SU-DHL-6 (cell line): Measurements from ENCODE around the gene RBM15B.

Experiments
- H2AFZ ChIP-seq: fragments of 200-600 bp; sonication (generic); 2 replicates; pipeline ENCODE4 v1.6.1; 2014; ENCODE audit warnings: low read depth, mild to moderate bottlenecking, moderate library complexity, mixed read lengths, antibody characterized with exemption, low read length; ENCODE audit not compliant: severe bottlenecking
- H3F3A ChIP-seq: fragments of 200-600 bp; shearing (Covaris generic); 2 replicates; pipeline ENCODE4 v1.6.0; 2016; ENCODE audit warnings: antibody characterized with exemption, mild to moderate bottlenecking; ENCODE audit not compliant: insufficient read depth
- H3K27ac ChIP-seq: fragments of 200-600 bp; sonication (generic); 2 replicates; pipeline ENCODE4 v1.5.1; 2016; ENCODE audit warnings: low read depth, mild to moderate bottlenecking, low read length, moderate library complexity, mixed read lengths
- H3K27me3 ChIP-seq: fragments of 200-600 bp; sonication (generic), shearing (Covaris generic); 2 replicates; pipeline ENCODE4 v1.6.0; 2014; ENCODE audit warnings: mild to moderate bottlenecking, low read length
- H3K36me3 ChIP-seq: fragments of 200-600 bp; sonication (generic); 2 replicates; pipeline ENCODE4 v1.6.1; 2014; ENCODE audit warnings: mild to moderate bottlenecking, low read length, mixed read lengths
- H3K4me2 ChIP-seq: fragments of 300-600, 200-600 bp; shearing (Covaris generic), sonication (generic); 2 replicates; pipeline ENCODE4 v1.6.0; 2014; ENCODE audit warnings: low read length, low read depth, mild to moderate bottlenecking; ENCODE audit not compliant: poor library complexity, severe bottlenecking
- H3K4me3 ChIP-seq: fragments of 200-600 bp; sonication (generic); 2 replicates; pipeline ENCODE4 v1.5.1; 2014; ENCODE audit warnings: antibody characterized with exemption, low read length, mild to moderate bottlenecking, mixed read lengths; ENCODE audit not compliant: insufficient read depth, poor library complexity, severe bottlenecking
- H3K79me2 ChIP-seq: fragments of 200-600 bp; sonication (generic); 2 replicates; pipeline ENCODE4 v1.6.1; 2014; ENCODE audit warnings: mild to moderate bottlenecking, low read length, moderate library complexity; ENCODE audit not compliant: insufficient read depth
- H3K9ac ChIP-seq: fragments of 200-600 bp; sonication (generic); 2 replicates; pipeline ENCODE4 v1.7.0; 2014; ENCODE audit warnings: mild to moderate bottlenecking, low read length
- H3K9me2 ChIP-seq: fragments of 200-600 bp; sonication (generic); replicated peaks from 2 replicates; pipeline ENCODE4 v1.6.1; 2014; ENCODE audit warnings: low read length; ENCODE audit not compliant: insufficient read depth
- H3K9me3 ChIP-seq: fragments of 200-600 bp; sonication (generic); 2 replicates; pipeline ENCODE4 v1.6.1; 2014; ENCODE audit warnings: low read length, mixed read lengths; ENCODE audit not compliant: insufficient read depth
- H4K20me1 ChIP-seq: fragments of 200-600 bp; sonication (generic); 2 replicates; pipeline ENCODE4 v1.6.1; 2014; ENCODE audit warnings: low read depth, mild to moderate bottlenecking, antibody characterized with exemption, low read length, moderate library complexity, mixed read lengths
- CTCF ChIP-seq: fragments of 200-600 bp; sonication (generic); IDR thresholded peaks from one replicate; pipeline ENCODE4 v1.5.1; 2017; ENCODE audit warnings: antibody characterized with exemption, mild to moderate bottlenecking, low read length, moderate library complexity; ENCODE audit not compliant: insufficient read depth, poor library complexity, severe bottlenecking
- EZH2phosphoT487 ChIP-seq: fragments of 200-600 bp; sonication (generic), shearing (Covaris generic); conservative IDR thresholded peaks from 2 replicates; pipeline ENCODE4 v1.6.1; 2018; ENCODE audit warnings: mild to moderate bottlenecking, antibody characterized with exemption, low read length, moderate library complexity, mixed read lengths

Gene RBM15B

GRCh38 chr3:51391566-51392354 lies 675 bp downstream of the RBM15B start:
- H3K9ac ChIP-seq, result peak overlapping the region; percentile 75
- H3F3A ChIP-seq, result peaks cover 46% of the 10 kb centered on the region
- H3K4me3 ChIP-seq, result peak overlapping the region; percentile 67
- no peaks in the 10 kb centered on the region; the same call in 1 of the 2 replicates for H4K20me1 ChIP-seq
- no peaks in the 10 kb centered on the region; the same call in 1 of the 2 replicates for H3K36me3 ChIP-seq
- peak overlapping the region; percentile 58; the same call in 1 of the 2 replicates for H3K27ac ChIP-seq
- H3K9me3 ChIP-seq, result no peaks in the 10 kb centered on the region
- no peak for TF ChIP-seq EZH2phosphoT487
- TF ChIP-seq CTCF, result no peak
- peaks cover 53% of the 10 kb centered on the region for H3K79me2 ChIP-seq
- H3K27me3 ChIP-seq, result no peaks in the 10 kb centered on the region
- no peak overlapping the region for H2AFZ ChIP-seq
- H3K9me2 ChIP-seq, result no peaks in the 10 kb centered on the region
- H3K4me2 ChIP-seq, result peak overlapping the region; percentile 60

GRCh38 chr3:51392355-51393133 lies 1.5 kb downstream of the RBM15B start:
- Histone ChIP-seq H3F3A (peaks cover 43% of the 10 kb centered on the region), H3K27ac (no peak overlapping the region), H3K27me3 (no peaks in the 10 kb centered on the region), H3K9ac (peak overlapping the region; percentile 75), H3K9me2 (no peaks in the 10 kb centered on the region), H3K9me3 (no peaks in the 10 kb centered on the region), H4K20me1 (no peaks in the 10 kb centered on the region; the same call in 1 of the 2 replicates), H3K4me2 (peak overlapping the region; percentile 60), H3K4me3 (peak overlapping the region; percentile 67), H3K79me2 (peaks cover 49% of the 10 kb centered on the region), H3K36me3 (no peaks in the 10 kb centered on the region; the same call in 1 of the 2 replicates), H2AFZ (no peak overlapping the region)
- TF ChIP-seq EZH2phosphoT487, result no peak
- TF ChIP-seq CTCF, result no peak

GRCh38 chr3:51393134-51393495 lies 2.0 kb downstream of the RBM15B start:
- Histone ChIP-seq H3K27ac (no peak overlapping the region), H3K9ac (no peak overlapping the region), H3K9me3 (no peaks in the 10 kb centered on the region), H3K4me2 (no peak overlapping the region), H3K4me3 (no peak overlapping the region), H3K36me3 (no peaks in the 10 kb centered on the region; the same call in 1 of the 2 replicates), H3K9me2 (no peaks in the 10 kb centered on the region), H4K20me1 (no peaks in the 10 kb centered on the region; the same call in 1 of the 2 replicates), H3F3A (peaks cover 37% of the 10 kb centered on the region), H2AFZ (no peak overlapping the region), H3K79me2 (peaks cover 43% of the 10 kb centered on the region), H3K27me3 (no peaks in the 10 kb centered on the region)
- TF ChIP-seq EZH2phosphoT487, result no peak
- no peak for TF ChIP-seq CTCF
